A673 (cell line): Measurements from ENCODE around the gene BIRC5. TPM values are rescaled to one million over a fixed set of nuclear protein-coding genes. Genes with fewer than 3 reads are reported as not detected.

Source experiments
- BruUV-seq: library from RNA; stranded (reverse); fragments of 400-500 nt; replicated peaks from 2 replicates; lab custom pipeline; 2021; lab: Mats Ljungman, UMichigan
- CTCF ChIA-PET: fragments of 300-600 bp; sonication (Branson Sonifier 250); formaldehyde crosslinking; loops from one replicate; lab custom pipeline; 2022; ENCODE audit warnings: antibody characterized with exemption; lab: Charles Lee
- POLR2A ChIA-PET: fragments of 300-600 bp; sonication (Branson Sonifier 250); formaldehyde crosslinking; loops from one replicate; lab custom pipeline; 2022; ENCODE audit warnings: antibody characterized with exemption; ENCODE audit not compliant: low non-redundant PET; lab: Charles Lee
- DNase-seq: peaks from one replicate; pipeline ENCODE4 v3.0.0-alpha.2; 2015; ENCODE audit warnings: low spot score
- H3K27ac ChIP-seq: fragments of 200-600 bp; sonication (generic); 2 replicates; pipeline ENCODE4 v1.5.1; 2016; ENCODE audit warnings: mixed run types, low read depth, mild to moderate bottlenecking, mixed read lengths, antibody characterized with exemption, low read length; ENCODE audit not compliant: poor library complexity, severe bottlenecking
- H3K27me3 ChIP-seq: fragments of 200-600 bp; sonication (generic); replicated peaks from 2 replicates; pipeline ENCODE4 v1.6.1; 2017; ENCODE audit warnings: mixed run types, low read depth, mild to moderate bottlenecking, mixed read lengths, antibody characterized with exemption, low read length; ENCODE audit not compliant: insufficient read depth, poor library complexity
- H3K36me3 ChIP-seq: fragments of 200-600 bp; sonication (generic); 2 replicates; pipeline ENCODE4 v1.6.1; 2016; ENCODE audit warnings: mixed run types, mild to moderate bottlenecking, mixed read lengths, antibody characterized with exemption, low read length; ENCODE audit not compliant: insufficient read depth, poor library complexity, severe bottlenecking
- H3K4me1 ChIP-seq: fragments of 200-600 bp; sonication (generic); 2 replicates; pipeline ENCODE4 v1.6.1; 2017; ENCODE audit warnings: mixed run types, mild to moderate bottlenecking, mixed read lengths, antibody characterized with exemption, low read length; ENCODE audit not compliant: insufficient read depth, poor library complexity, severe bottlenecking
- H3K4me3 ChIP-seq: fragments of 200-600 bp; sonication (generic); 2 replicates; pipeline ENCODE4 v1.5.1; 2016; ENCODE audit warnings: low read depth, mixed run types, mild to moderate bottlenecking, mixed read lengths, low read length; ENCODE audit not compliant: poor library complexity, severe bottlenecking
- H3K9me3 ChIP-seq: fragments of 200-600 bp; sonication (generic); 2 replicates; pipeline ENCODE4 v1.6.1; 2016; ENCODE audit warnings: mixed run types, low read depth, mild to moderate bottlenecking, mixed read lengths, antibody characterized with exemption, low read length; ENCODE audit not compliant: poor library complexity, severe bottlenecking
- CTCF ChIP-seq: fragments of 300-800, 200-600 bp; sonication (generic); conservative IDR thresholded peaks from 2 replicates; pipeline ENCODE4 v1.5.1; 2017; ENCODE audit warnings: low read depth, mild to moderate bottlenecking, antibody characterized with exemption, low read length, moderate library complexity, mixed read lengths
- EZH2 ChIP-seq: fragments of 200-600 bp; sonication (generic); IDR thresholded peaks from 2 replicates; pipeline ENCODE4 v1.6.1; 2017; ENCODE audit warnings: borderline replicate concordance, low read depth, mild to moderate bottlenecking, mixed read lengths, antibody characterized with exemption, low read length; ENCODE audit not compliant: poor library complexity, severe bottlenecking
- intact Hi-C: fragments of 100-400 bp; cut with micrococcal nuclease; formaldehyde crosslinking; loops from one replicate; pipeline ENCODE4 v1.10.0; 2022; ENCODE audit not compliant: unreplicated experiment
- total RNA-seq: library from RNA; stranded (reverse); gene quantifications from 2 replicates; pipeline ENCODE4 v1.2.3, GENCODE V29; 2021

The BIRC5 gene
- total RNA-seq, 1 experiment from 2014 or later, result 158 TPM

- TF ChIP-seq CTCF (no peak), EZH2 (no peak)
- no TSS peak for BruUV-seq
- Histone ChIP-seq H3K4me1 (peaks cover 16% of the 10 kb centered on the region), H3K36me3 (no peaks in the 10 kb centered on the region), H3K9me3 (no peaks in the 10 kb centered on the region), H3K27me3 (no peaks in the 10 kb centered on the region), H3K4me3 (no peak overlapping the region), H3K27ac (no peak overlapping the region)
- ChIA-PET CTCF (no interaction called here), POLR2A (no interaction called here)
- no peak for DNase-seq
- intact Hi-C loops, result no loop called here
Observed at GRCh38 chr17:78255029-78255656, 41.1 kb downstream of the BIRC5 start.

- ChIA-PET POLR2A (interaction anchor here (0.5 kb wide), 1 partner anchor 1021 kb away, joined by 3 read pairs; no protein-coding TSS in a partner anchor), CTCF (no interaction called here)
- Histone ChIP-seq H3K4me3 (no peak overlapping the region), H3K27me3 (no peaks in the 10 kb centered on the region), H3K27ac (no peak overlapping the region), H3K36me3 (no peaks in the 10 kb centered on the region), H3K4me1 (peaks cover 16% of the 10 kb centered on the region), H3K9me3 (no peaks in the 10 kb centered on the region)
- TF ChIP-seq EZH2 (no peak), CTCF (no peak)
- BruUV-seq, result no TSS peak
- intact Hi-C loops, result no loop called here
- DNase-seq, result no peak
Observed at GRCh38 chr17:78255953-78256706, 42.1 kb downstream of the BIRC5 start.

GRCh38 chr17:78256707-78257591 is 42.9 kb downstream of the BIRC5 start:
- ChIA-PET CTCF (no interaction called here), POLR2A (interaction anchor here (0.5 kb wide), 1 partner anchor 1022 kb away, joined by 3 read pairs; no protein-coding TSS in a partner anchor)
- no TSS peak for BruUV-seq
- H3K4me3 ChIP-seq, result no peak overlapping the region
- H3K36me3 ChIP-seq, result no peaks in the 10 kb centered on the region
- peak overlapping the region; percentile 23 for H3K27ac ChIP-seq
- intact Hi-C loops, result no loop called here
- no peak for TF ChIP-seq CTCF
- H3K9me3 ChIP-seq, result no peaks in the 10 kb centered on the region
- no peak for DNase-seq
- H3K27me3 ChIP-seq, result no peaks in the 10 kb centered on the region
- H3K4me1 ChIP-seq, result peaks cover 16% of the 10 kb centered on the region
